Tibial artery (tissue), 4 donors: Measurements from ENCODE around the gene PLEKHH1.
A peak's percentile ranks its signal among the peaks of the same experiment; 100 is the strongest.

Experiments
- DNase-seq, 2 donors: peaks; one replicate each; pipeline ENCODE4 v3.0.0-alpha.2; 2019
- H3K27ac ChIP-seq, 2 donors: fragments of 200-600 bp; sonication (generic) in 1 of 2; 1 replicate in 1 of 2; 2 replicates in 1 of 2; pipeline ENCODE4 v1.5.1; 2018 to 2019; ENCODE audit warnings: mild to moderate bottlenecking in 1 of 2
- H3K27me3 ChIP-seq, 2 donors: fragments of 200-600 bp; sonication (generic) in 1 of 2; one replicate each; pipeline versions ENCODE4 v1.5.1 to v1.6.0; 2016 to 2019
- H3K36me3 ChIP-seq, 3 donors: fragments of 200-600 bp; sonication (generic) in 2 of 3; one replicate each; pipeline ENCODE4 v1.5.1; 2016 to 2019; ENCODE audit warnings: mild to moderate bottlenecking in 2 of 3
- H3K4me1 ChIP-seq, 4 donors: fragments of 200-600 bp; sonication (generic) in 2 of 4; 1 replicate in 3 of 4; 2 replicates in 1 of 4; pipeline ENCODE4 v1.5.1; 2016 to 2019
- H3K4me3 ChIP-seq, 2 donors: fragments of 200-600 bp; sonication (generic) in 1 of 2; 1 replicate in 1 of 2; 2 replicates in 1 of 2; pipeline ENCODE4 v1.5.1; 2018 to 2019; ENCODE audit warnings: mild to moderate bottlenecking in 2 of 2
- H3K9me3 ChIP-seq, 3 donors: fragments of 200-600 bp; sonication (generic) in 1 of 3; one replicate each; pipeline ENCODE4 v1.5.1; 2016 to 2019
- CTCF ChIP-seq, 2 experiments: fragments of 200-600 bp in 1 of 2; fragments of 450-650 bp in 1 of 2; IDR thresholded peaks; one replicate each; pipeline ENCODE4 v1.5.1; 2017 to 2019; ENCODE audit warnings: antibody characterized with exemption in 2 of 2, mild to moderate bottlenecking in 1 of 2, moderate library complexity in 1 of 2
- intact Hi-C: fragments of 100-400 bp; cut with DNase I; formaldehyde crosslinking; loops from one replicate; pipeline ENCODE4 v1.15.0; 2023; ENCODE audit warnings: low total_unique reads

The PLEKHH1 gene

GRCh38 chr14:67569011-67569650 lies 36.0 kb downstream of the PLEKHH1 start:
- Histone ChIP-seq H3K4me3 (no peak overlapping the region), H3K4me1 (no peaks in the 10 kb centered on the region), H3K27me3 (peaks cover 0 to 3% of the 10 kb centered on the region in 2 donors), H3K9me3 (no peaks in the 10 kb centered on the region), H3K36me3 (no peaks in the 10 kb centered on the region), H3K27ac (no peak overlapping the region)
- intact Hi-C loops = no loop called here
- peak in 1 of 2 donors; percentile 64 for DNase-seq
- no peak for TF ChIP-seq CTCF (IDR thresholded peaks at IDR 0.05)

GRCh38 chr14:67569651-67570290 lies 36.7 kb downstream of the PLEKHH1 start:
- Histone ChIP-seq H3K9me3 (no peaks in the 10 kb centered on the region), H3K27me3 (peaks cover 0 to 3% of the 10 kb centered on the region in 2 donors), H3K36me3 (no peaks in the 10 kb centered on the region), H3K4me3 (no peak overlapping the region), H3K27ac (no peak overlapping the region), H3K4me1 (no peaks in the 10 kb centered on the region)
- peak in 1 of 2 donors; percentile 24 for DNase-seq
- no peak for TF ChIP-seq CTCF (IDR thresholded peaks at IDR 0.05)
- intact Hi-C loops = loop anchor here (5.0 kb wide), 1 partner anchor 142 kb away; no protein-coding TSS in a partner anchor

GRCh38 chr14:67570453-67570852 lies 37.4 kb downstream of the PLEKHH1 start:
- peak in 1 of 2 donors; percentile 17 for DNase-seq
- intact Hi-C loops = loop anchor here (5.0 kb wide), 1 partner anchor 143 kb away; no protein-coding TSS in a partner anchor
- no peak for TF ChIP-seq CTCF (IDR thresholded peaks at IDR 0.05)
- Histone ChIP-seq H3K9me3 (no peaks in the 10 kb centered on the region), H3K4me1 (no peaks in the 10 kb centered on the region), H3K36me3 (peaks cover 0 to 1% (median 0%) of the 10 kb centered on the region in 3 donors), H3K4me3 (no peak overlapping the region), H3K27me3 (peaks cover 0 to 3% of the 10 kb centered on the region in 2 donors), H3K27ac (no peak overlapping the region)

GRCh38 chr14:67571275-67571990 lies 38.3 kb downstream of the PLEKHH1 start:
- H3K27me3 ChIP-seq = peaks cover 0 to 3% of the 10 kb centered on the region in 2 donors
- intact Hi-C loops = loop anchor here (5.0 kb wide), 1 partner anchor 144 kb away; no protein-coding TSS in a partner anchor
- H3K4me3 ChIP-seq = no peak overlapping the region
- no peaks in the 10 kb centered on the region for H3K9me3 ChIP-seq
- no peaks in the 10 kb centered on the region for H3K4me1 ChIP-seq
- peak; percentile 67 to 83 for TF ChIP-seq CTCF (IDR thresholded peaks at IDR 0.05)
- no peak overlapping the region for H3K27ac ChIP-seq
- peak; percentile 70 to 71 for DNase-seq
- H3K36me3 ChIP-seq = peaks cover 0 to 6% (median 0%) of the 10 kb centered on the region in 3 donors

- Histone ChIP-seq H3K4me3 (no peak overlapping the region), H3K36me3 (peaks cover 0 to 6% (median 0%) of the 10 kb centered on the region in 3 donors), H3K27me3 (peaks cover 0 to 3% of the 10 kb centered on the region in 2 donors), H3K9me3 (no peaks in the 10 kb centered on the region), H3K4me1 (no peaks in the 10 kb centered on the region), H3K27ac (no peak overlapping the region)
- DNase-seq = peak in 1 of 2 donors; percentile 50
- intact Hi-C loops = loop anchor here (5.0 kb wide), 1 partner anchor 145 kb away; no protein-coding TSS in a partner anchor
- no peak for TF ChIP-seq CTCF (IDR thresholded peaks at IDR 0.05)
These were observed 38.9 kb downstream of the PLEKHH1 start for GRCh38 chr14:67571991-67572323.
